ENCODE results near the gene KIF16B. TPM values are rescaled to one million over a fixed set of nuclear protein-coding genes. Genes with fewer than 3 reads are reported as not detected.

KIF16B gene
- total RNA-seq, 1 experiment from 2014 or later: 7.6 TPM

DNA sequence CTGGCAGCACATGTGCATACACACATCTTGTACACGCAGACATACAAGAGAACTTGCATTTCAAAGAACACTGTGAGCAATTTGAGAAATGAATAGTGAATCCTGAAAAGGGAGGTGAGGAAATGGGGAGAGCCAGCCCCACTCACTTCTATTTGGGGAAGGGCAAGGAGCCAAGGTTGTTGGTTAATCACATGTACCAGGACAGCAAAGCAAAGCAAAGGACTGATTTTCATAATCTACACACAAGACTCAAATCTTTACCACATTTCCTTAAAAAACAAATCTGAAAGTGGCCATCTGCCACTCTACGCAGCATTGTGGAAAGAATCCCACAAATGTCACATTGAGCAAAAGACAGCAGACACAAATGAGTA lies 35.0 kb upstream of the KIF16B start:
- H3K27ac Mint-ChIP-seq: no peak overlapping the region
- CTCF ChIA-PET: no interaction called here
- TF ChIP-seq ZNF121 (CRISPR knock-in tag; IDR thresholded peaks at IDR 0.05) (no peak), HMGA2 (CRISPR knock-in tag; IDR thresholded peaks at IDR 0.05) (no peak), ZNF423 (CRISPR knock-in tag; IDR thresholded peaks at IDR 0.05) (no peak), SMAD4 (CRISPR knock-in tag; IDR thresholded peaks at IDR 0.05) (no peak), ZNF671 (CRISPR knock-in tag; IDR thresholded peaks at IDR 0.05) (no peak), JUN (CRISPR knock-in tag; IDR thresholded peaks at IDR 0.05) (no peak), ZNF416 (CRISPR knock-in tag; IDR thresholded peaks at IDR 0.05) (no peak), JAZF1 (CRISPR knock-in tag; IDR thresholded peaks at IDR 0.05) (no peak), ESRRA (CRISPR knock-in tag; IDR thresholded peaks at IDR 0.05; ENCODE audit: borderline replicate concordance) (no peak), RELA (CRISPR knock-in tag; IDR thresholded peaks at IDR 0.05; ENCODE audit: borderline replicate concordance) (no peak), TP53 (CRISPR knock-in tag; IDR thresholded peaks at IDR 0.05) (no peak), SP1 (CRISPR knock-in tag; conservative IDR thresholded peaks at IDR 0.05) (no peak), MYBL2 (CRISPR knock-in tag; IDR thresholded peaks at IDR 0.05) (no peak), IRF2 (CRISPR knock-in tag; IDR thresholded peaks at IDR 0.05; ENCODE audit: borderline replicate concordance, low read depth) (no peak)
- TF ChIP-seq, protein P1, sequence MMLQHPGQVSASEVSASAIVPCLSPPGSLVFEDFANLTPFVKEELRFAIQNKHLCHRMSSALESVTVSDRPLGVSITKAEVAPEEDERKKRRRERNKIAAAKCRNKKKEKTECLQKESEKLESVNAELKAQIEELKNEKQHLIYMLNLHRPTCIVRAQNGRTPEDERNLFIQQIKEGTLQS (CRISPR knock-in tag; conservative IDR thresholded peaks at IDR 0.05): no peak
- TF ChIP-seq, protein P2, sequence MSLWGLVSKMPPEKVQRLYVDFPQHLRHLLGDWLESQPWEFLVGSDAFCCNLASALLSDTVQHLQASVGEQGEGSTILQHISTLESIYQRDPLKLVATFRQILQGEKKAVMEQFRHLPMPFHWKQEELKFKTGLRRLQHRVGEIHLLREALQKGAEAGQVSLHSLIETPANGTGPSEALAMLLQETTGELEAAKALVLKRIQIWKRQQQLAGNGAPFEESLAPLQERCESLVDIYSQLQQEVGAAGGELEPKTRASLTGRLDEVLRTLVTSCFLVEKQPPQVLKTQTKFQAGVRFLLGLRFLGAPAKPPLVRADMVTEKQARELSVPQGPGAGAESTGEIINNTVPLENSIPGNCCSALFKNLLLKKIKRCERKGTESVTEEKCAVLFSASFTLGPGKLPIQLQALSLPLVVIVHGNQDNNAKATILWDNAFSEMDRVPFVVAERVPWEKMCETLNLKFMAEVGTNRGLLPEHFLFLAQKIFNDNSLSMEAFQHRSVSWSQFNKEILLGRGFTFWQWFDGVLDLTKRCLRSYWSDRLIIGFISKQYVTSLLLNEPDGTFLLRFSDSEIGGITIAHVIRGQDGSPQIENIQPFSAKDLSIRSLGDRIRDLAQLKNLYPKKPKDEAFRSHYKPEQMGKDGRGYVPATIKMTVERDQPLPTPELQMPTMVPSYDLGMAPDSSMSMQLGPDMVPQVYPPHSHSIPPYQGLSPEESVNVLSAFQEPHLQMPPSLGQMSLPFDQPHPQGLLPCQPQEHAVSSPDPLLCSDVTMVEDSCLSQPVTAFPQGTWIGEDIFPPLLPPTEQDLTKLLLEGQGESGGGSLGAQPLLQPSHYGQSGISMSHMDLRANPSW (CRISPR knock-in tag; conservative IDR thresholded peaks at IDR 0.05; ENCODE audit: low read depth): no peak
- TF ChIP-seq, protein P3, sequence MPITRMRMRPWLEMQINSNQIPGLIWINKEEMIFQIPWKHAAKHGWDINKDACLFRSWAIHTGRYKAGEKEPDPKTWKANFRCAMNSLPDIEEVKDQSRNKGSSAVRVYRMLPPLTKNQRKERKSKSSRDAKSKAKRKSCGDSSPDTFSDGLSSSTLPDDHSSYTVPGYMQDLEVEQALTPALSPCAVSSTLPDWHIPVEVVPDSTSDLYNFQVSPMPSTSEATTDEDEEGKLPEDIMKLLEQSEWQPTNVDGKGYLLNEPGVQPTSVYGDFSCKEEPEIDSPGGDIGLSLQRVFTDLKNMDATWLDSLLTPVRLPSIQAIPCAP (CRISPR knock-in tag; IDR thresholded peaks at IDR 0.05): no peak
- TF ChIP-seq, protein P4, sequence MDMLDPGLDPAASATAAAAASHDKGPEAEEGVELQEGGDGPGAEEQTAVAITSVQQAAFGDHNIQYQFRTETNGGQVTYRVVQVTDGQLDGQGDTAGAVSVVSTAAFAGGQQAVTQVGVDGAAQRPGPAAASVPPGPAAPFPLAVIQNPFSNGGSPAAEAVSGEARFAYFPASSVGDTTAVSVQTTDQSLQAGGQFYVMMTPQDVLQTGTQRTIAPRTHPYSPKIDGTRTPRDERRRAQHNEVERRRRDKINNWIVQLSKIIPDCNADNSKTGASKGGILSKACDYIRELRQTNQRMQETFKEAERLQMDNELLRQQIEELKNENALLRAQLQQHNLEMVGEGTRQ (CRISPR knock-in tag; IDR thresholded peaks at IDR 0.05): no peak
- TF ChIP-seq, protein P5, sequence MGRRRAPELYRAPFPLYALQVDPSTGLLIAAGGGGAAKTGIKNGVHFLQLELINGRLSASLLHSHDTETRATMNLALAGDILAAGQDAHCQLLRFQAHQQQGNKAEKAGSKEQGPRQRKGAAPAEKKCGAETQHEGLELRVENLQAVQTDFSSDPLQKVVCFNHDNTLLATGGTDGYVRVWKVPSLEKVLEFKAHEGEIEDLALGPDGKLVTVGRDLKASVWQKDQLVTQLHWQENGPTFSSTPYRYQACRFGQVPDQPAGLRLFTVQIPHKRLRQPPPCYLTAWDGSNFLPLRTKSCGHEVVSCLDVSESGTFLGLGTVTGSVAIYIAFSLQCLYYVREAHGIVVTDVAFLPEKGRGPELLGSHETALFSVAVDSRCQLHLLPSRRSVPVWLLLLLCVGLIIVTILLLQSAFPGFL (CRISPR knock-in tag; IDR thresholded peaks at IDR 0.05; ENCODE audit: borderline replicate concordance): no peak
- no peaks in the 10 kb centered on the region for H3K4me1 Mint-ChIP-seq
- H3K36me3 Mint-ChIP-seq: no peaks in the 10 kb centered on the region
- H3K27me3 Mint-ChIP-seq (ENCODE audit: low read depth): no peaks in the 10 kb centered on the region; the same call in 1 of the 2 replicates
- POLR2A ChIA-PET: no interaction called here
- ATAC-seq: no peak
- no peak for DNase-seq (ENCODE audit: low spot score)
- peaks cover 14% of the 10 kb centered on the region for H3K9me3 Mint-ChIP-seq
- no peak overlapping the region for H3K4me3 Mint-ChIP-seq

DNA sequence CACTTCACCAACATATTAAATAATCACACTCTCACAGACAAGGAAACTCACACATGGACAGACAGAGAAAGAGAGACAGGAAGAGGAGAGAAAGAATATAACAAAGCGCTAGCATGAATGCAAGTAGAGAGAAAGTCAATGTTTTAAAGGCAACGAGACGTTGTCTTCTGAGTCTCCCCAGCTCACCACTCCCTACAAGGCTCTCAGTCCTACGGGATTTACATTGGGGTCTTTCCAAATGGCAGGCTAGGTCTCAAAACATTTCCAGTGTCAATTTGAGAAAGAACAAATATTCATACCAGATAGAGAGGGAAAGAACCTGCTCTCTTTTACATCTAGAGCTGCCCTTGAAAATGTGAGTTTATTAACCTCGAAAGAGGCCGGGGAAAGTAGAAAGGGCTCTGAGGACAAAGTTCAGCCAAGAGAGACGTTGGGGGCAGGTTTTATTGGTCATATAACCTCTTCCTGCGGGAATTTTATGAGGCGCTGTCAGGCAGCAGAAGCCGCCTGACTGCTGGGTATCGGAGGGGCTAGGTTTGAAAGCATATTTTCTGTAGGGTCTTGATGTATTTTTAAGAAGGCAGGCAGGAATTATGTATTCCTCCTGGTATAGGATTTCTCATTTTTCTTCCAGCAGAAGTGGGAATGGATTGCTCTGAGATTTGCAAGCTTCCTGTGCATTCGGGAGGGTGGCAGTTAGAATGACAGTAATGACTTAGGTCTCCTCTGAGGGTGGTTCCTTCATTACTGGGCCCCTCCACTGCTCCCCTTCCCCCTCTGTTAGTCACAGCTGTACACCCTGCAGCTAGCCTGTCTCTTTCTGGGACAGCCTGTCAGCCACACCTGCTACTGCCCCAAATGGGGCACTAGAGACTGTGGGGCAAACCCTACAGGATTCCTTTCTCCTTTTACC lies 34.4 kb upstream of the KIF16B start:
- ChIA-PET POLR2A (no interaction called here), CTCF (no interaction called here)
- H3K4me3 Mint-ChIP-seq: no peak overlapping the region
- H3K27ac Mint-ChIP-seq: no peak overlapping the region
- no peaks in the 10 kb centered on the region; the same call in 1 of the 2 replicates for H3K27me3 Mint-ChIP-seq (ENCODE audit: low read depth)
- DNase-seq (ENCODE audit: low spot score) (no peak), ATAC-seq (no peak)
- peaks cover 14% of the 10 kb centered on the region for H3K9me3 Mint-ChIP-seq
- H3K4me1 Mint-ChIP-seq: no peaks in the 10 kb centered on the region
- no peaks in the 10 kb centered on the region for H3K36me3 Mint-ChIP-seq
- TF ChIP-seq SMAD3 (CRISPR knock-in tag; IDR thresholded peaks at IDR 0.05; ENCODE audit: borderline replicate concordance) (no peak), ZNF263 (CRISPR knock-in tag; IDR thresholded peaks at IDR 0.05; ENCODE audit: low read depth) (no peak), CBFB (CRISPR knock-in tag; IDR thresholded peaks at IDR 0.05; ENCODE audit: low read depth) (no peak), TEAD4 (CRISPR knock-in tag; IDR thresholded peaks at IDR 0.05) (no peak)
- TF ChIP-seq, protein P6, sequence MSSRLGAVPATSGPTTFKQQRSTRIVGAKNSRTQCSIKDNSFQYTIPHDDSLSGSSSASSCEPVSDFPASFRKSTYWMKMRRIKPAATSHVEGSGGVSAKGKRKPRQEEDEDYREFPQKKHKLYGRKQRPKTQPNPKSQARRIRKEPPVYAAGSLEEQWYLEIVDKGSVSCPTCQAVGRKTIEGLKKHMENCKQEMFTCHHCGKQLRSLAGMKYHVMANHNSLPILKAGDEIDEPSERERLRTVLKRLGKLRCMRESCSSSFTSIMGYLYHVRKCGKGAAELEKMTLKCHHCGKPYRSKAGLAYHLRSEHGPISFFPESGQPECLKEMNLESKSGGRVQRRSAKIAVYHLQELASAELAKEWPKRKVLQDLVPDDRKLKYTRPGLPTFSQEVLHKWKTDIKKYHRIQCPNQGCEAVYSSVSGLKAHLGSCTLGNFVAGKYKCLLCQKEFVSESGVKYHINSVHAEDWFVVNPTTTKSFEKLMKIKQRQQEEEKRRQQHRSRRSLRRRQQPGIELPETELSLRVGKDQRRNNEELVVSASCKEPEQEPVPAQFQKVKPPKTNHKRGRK (CRISPR knock-in tag; IDR thresholded peaks at IDR 0.05; ENCODE audit: borderline replicate concordance): no peak

All from WTC11 (cell line).